Activated T-cell treated with anti-CD3 and anti-CD28 coated beads for 24 hours (primary cell): ENCODE measurements around the gene ARIH1.

Experiments
- DNase-seq: peaks from one replicate; pipeline ENCODE4 v3.0.0-alpha.2; 2020; ENCODE audit warnings: low read depth

The ARIH1 gene

DNA sequence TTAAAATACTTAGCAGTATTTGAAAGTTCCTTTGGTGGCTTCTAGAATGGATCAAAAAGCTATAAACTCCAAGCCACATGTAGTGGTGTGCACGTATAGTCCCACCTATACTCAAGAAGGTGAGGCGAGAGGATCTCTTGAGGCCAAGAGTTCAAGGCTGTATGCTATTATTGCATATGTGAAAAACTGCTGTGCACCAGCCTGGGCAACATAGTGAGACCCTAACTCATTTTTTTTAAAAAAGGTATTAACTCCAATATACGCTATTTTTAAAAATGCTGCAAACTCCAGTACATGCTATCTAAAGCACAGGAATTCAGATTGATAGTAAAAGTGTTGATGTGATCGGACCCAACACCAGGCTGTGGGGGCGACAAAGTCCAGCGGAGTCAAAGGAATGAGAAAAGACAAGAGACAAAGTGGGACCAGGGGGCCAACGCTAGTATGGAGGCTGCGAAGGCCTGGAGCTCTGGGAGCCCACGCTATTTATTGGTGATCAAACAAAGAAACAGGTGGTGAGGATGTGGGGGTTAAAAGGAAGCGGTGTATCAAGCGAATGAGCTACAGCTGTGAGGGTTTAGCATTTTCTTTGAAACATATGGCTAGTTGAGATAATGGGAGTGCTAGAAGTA is 66.6 kb downstream of the ARIH1 start:
- no peak for DNase-seq

DNA sequence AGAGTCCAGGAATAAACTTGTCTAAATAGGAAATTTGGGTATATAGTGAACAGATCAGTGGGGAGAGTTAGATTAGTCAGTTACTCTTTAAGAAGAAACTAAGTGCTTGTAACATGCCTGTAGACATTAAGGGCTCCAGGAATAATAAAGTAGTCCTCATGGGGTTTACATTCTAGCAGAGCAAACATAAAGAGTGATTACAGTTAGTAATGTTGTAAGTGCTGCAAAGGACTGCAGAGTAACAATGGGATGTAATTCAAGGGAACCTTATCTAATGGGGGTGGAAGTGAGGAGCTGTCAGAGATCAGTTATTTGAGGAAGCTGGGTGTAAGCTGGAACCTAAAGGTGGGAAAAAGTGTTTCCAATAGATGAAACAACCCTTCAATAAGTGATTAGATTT is 67.5 kb downstream of the ARIH1 start:
- DNase-seq, result no peak

GRCh38 chr15:72545156-72545555 is 71.0 kb downstream of the ARIH1 start:
- no peak for DNase-seq

DNA sequence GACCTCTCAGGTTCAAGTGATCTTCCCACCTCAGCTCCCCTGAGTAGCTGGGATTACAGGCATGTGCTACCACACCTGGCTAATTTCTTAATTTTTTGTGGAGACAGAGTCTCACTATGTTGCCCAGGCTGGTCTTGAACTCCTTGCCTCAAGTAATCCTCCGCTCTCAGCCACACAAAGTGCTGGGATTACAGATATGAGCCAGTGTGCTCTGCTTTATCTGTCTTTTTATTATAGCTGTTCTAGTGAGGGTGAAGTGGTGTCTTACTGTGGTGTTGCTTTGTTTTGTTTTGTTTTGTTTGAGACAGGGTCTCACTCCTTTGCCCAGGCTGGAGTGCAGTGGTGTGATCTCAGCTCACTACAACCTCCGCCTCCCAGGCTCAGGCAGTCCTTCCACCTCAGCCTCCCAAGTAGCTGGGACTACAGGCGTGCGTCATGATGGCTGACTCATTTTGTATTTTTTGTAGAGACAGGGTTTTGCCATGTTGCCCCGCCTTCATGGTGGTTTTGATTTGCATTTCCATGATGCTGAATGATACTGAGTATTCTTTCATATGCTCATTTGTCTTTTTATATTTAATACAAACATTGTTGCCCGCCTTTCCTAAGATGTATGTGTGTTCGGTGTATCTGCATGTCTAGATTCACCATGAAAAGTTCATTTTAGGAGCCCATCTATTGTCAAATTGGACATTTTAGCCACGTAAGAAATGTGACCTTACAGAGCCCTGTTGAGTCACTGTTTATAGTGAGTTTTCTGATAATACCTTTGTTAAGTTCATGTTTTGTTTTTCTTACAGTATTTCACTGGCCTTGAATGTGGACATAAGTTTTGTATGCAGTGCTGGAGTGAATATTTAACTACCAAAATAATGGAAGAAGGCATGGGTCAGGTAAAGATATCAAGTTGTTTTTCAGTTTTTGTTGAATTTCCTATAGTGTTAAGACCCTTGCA is 80.6 kb downstream of the ARIH1 start:
- peak; percentile 43 for DNase-seq

GRCh38 chr15:72559781-72560180 is 85.7 kb downstream of the ARIH1 start:
- DNase-seq, result no peak

GRCh38 chr15:72560458-72560857 is 86.3 kb downstream of the ARIH1 start:
- no peak for DNase-seq

DNA sequence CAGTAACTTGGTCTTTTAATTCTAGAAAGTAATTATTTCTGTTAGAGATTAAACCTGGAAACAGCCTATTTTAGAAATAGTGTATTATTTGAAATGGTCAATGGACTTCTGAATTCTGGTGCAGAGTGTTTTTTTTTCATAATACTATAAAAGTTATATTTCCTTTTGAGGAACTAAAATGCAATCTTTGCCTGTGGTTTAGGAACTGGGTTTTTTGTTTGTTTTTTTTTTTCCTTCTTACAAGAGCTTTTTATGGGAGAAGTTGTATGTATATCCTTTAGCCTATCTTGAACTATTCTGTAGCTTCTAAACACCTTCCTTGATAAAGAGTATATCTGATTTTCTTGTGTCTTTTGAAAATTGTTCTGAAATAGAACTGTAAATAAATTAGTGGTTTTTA is 88.3 kb downstream of the ARIH1 start:
- no peak for DNase-seq

- no peak for DNase-seq
These were observed 88.7 kb downstream of the ARIH1 start for GRCh38 chr15:72562878-72563277.

DNA sequence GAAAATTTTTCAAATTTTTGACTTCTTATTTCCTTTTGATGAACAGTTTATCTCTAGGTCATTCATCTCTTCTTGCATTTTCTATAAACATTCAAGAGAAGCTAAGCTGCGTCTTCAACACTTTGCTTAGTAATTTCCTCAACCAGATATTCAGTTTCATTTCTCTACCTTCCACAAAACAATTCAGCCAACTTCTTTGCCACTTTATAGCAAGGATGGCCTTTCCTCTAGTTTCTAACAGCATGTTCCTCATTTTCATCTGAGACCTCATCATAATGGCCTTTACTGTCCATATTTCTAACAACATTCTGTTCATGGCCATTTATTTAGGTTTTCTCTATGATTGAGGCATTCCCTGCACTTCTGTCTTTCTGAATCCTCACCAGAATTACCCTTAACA is 90.0 kb downstream of the ARIH1 start:
- no peak for DNase-seq

GRCh38 chr15:72566973-72567372 is 92.8 kb downstream of the ARIH1 start:
- no peak for DNase-seq

DNA sequence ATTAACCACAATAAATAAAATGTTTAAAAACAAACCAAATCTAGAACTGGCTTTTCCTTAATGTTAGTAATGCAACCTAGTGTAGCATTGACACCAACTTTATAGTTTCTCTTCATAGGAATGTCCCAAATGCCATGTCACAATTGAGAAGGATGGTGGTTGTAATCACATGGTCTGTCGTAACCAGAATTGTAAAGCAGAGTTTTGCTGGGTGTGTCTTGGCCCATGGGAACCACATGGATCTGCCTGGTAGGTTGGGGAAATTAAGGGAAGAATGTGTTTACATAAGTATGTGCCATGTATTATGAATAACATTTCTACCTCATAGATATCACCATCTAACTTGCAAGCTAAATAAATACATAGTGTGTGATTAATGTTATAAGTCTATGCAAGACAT is 95.9 kb downstream of the ARIH1 start:
- no peak for DNase-seq

GRCh38 chr15:72579814-72580213 is 105.7 kb downstream of the ARIH1 start:
- no peak for DNase-seq

DNA sequence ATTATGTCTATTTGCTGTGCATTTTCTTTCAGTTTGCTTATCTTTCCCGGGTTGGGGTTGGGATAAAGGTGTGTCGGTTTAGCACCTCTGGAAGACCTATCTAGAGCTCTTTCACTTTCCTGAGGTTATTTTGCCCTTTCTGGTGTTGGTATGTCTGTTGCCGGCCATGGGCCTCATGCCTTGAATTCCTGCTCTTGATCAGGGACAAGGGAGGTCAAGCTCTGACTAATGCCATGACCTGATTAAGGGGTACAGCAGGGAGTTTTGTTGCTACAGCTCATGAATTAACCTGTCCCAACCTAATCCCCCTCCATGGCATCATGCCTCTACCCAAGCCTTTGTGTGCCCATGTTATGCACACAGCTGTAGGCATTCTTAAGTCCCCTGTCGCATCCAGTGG is 109.9 kb downstream of the ARIH1 start:
- no peak for DNase-seq

- no peak for DNase-seq
These were observed 110.9 kb downstream of the ARIH1 start for GRCh38 chr15:72585025-72585424.

- no peak for DNase-seq
These were observed 111.4 kb downstream of the ARIH1 start for GRCh38 chr15:72585476-72586058.

GRCh38 chr15:72588096-72588495 is 114.0 kb downstream of the ARIH1 start:
- DNase-seq, result no peak

- no peak for DNase-seq
These were observed 116.3 kb downstream of the ARIH1 start for GRCh38 chr15:72590427-72590826.

- DNase-seq, result no peak
These were observed 117.2 kb downstream of the ARIH1 start for GRCh38 chr15:72591361-72591760.

GRCh38 chr15:72592097-72592496 is 118.0 kb downstream of the ARIH1 start:
- DNase-seq, result no peak

GRCh38 chr15:72592676-72593075 is 118.5 kb downstream of the ARIH1 start:
- DNase-seq, result no peak

DNA sequence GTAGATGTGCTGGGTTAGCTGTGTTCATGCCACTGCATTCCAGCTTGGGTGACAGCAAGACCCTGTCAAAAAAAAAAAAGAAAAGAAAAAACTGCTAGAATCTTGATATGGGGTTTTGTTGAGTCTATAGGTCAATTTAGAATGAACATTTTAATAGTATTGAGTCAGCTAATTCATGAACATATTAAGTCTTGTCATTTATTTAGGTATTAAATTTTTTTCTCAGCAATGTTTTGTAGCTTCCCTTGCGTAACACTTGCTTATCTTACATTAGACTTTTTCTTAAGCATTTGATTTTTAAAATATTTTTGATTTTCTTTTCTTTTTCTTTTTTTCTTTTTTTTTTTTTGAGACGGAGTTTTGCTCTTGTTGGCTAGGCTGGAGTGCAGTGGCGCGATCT is 119.7 kb downstream of the ARIH1 start:
- DNase-seq, result no peak

DNA sequence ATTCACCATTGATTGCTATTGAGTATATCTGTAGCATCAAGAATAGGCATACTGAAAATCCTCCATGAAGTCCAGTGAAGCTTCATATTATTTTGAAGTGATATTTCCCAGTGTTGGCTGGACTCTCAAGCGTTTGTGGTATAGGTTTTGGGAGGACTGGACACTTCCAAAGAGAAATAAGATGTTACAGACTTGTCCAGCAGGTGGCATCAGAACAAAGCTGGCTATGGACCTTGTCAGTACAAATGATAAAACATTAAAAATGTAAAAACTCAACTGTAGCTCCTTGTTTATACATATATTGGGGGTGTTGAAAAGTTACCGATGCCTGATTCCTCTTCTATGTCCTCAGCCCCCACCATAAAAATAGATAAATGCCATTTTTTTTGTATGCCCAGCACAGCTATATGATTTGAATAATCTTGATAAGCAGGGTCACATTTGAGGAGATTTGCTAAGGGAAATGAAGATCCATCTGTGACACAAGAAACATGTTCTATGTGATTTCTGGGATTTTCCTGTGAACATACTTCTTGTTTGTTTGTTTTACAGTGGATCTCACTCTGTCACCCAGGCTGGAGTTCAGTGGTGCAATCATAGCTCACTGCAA is 125.8 kb downstream of the ARIH1 start:
- DNase-seq, result no peak

- DNase-seq, result no peak
These were observed 130.7 kb downstream of the ARIH1 start for GRCh38 chr15:72604794-72605193.
